B cell (primary cell): ENCODE measurements around the gene BCL10. TPM values are rescaled to one million over a fixed set of nuclear protein-coding genes. Genes with fewer than 3 reads are reported as not detected.
A peak's percentile ranks its signal among the peaks of the same experiment; 100 is the strongest.

ENCODE experiments used
- ATAC-seq: fragments of 200-7000 bp; cut with Tn5 transposase; one replicate; pipeline ENCODE4 v1.10.0; 2021; ENCODE audit warnings: low read depth, mild to moderate bottlenecking, moderate number of reproducible peaks, moderate library complexity
- CTCF ChIA-PET: fragments of 350-600 bp; sonication (Branson Sonifier 250); formaldehyde crosslinking; loops from one replicate; lab custom pipeline; 2021; ENCODE audit warnings: antibody characterized with exemption, inconsistent platforms; lab: Charles Lee
- POLR2A ChIA-PET: fragments of 350-600 bp; sonication (Branson Sonifier 250); formaldehyde crosslinking; loops from one replicate; lab custom pipeline; 2021; ENCODE audit warnings: antibody characterized with exemption; lab: Charles Lee
- DNase-seq: peaks from one replicate; pipeline ENCODE4 v3.0.0; 2013
- H2AFZ ChIP-seq: 2 replicates; pipeline ENCODE4 v1.6.1; 2012; ENCODE audit warnings: mild to moderate bottlenecking, low read depth, low read length; ENCODE audit not compliant: insufficient read depth, poor library complexity, severe bottlenecking
- H3K27ac ChIP-seq, 2 donors: 1 replicate in 1 of 2; 2 replicates in 1 of 2; pipeline ENCODE4 v1.5.1; 2012 to 2013; ENCODE audit warnings: low read length in 2 of 2, mild to moderate bottlenecking in 2 of 2, moderate library complexity in 1 of 2
- H3K27me3 ChIP-seq, 4 experiments: fragments of 200-600 bp in 1 of 4; sonication (generic) in 1 of 4; replicated peaks in 1 of 4; 1 replicate in 2 of 4; 2 replicates in 2 of 4; pipeline versions ENCODE4 v1.6.1 to v1.7.0; 2013 to 2016; ENCODE audit warnings: low read length in 3 of 4, mild to moderate bottlenecking in 2 of 4, mixed read lengths in 1 of 4, moderate library complexity in 1 of 4; ENCODE audit not compliant: insufficient read depth in 4 of 4, control insufficient read depth in 3 of 4; ENCODE audit errors: control extremely low read depth in 1 of 4
- H3K36me3 ChIP-seq, 2 experiments: replicated peaks in 1 of 2; 1 replicate in 1 of 2; 2 replicates in 1 of 2; pipeline versions ENCODE4 v1.6.1 to v1.7.1; 2013; ENCODE audit warnings: low read length in 1 of 2; ENCODE audit not compliant: insufficient read depth in 2 of 2, control insufficient read depth in 1 of 2; ENCODE audit errors: control extremely low read depth in 1 of 2, extremely low read depth in 1 of 2
- H3K4me1 ChIP-seq, 2 donors: fragments of 200-600 bp in 1 of 2; sonication (generic) in 1 of 2; 1 replicate in 1 of 2; 2 replicates in 1 of 2; pipeline versions ENCODE4 v1.5.1 to v1.6.1; 2013 to 2017; ENCODE audit warnings: low read length in 2 of 2; ENCODE audit not compliant: control insufficient read depth in 2 of 2, insufficient read depth in 2 of 2
- H3K4me2 ChIP-seq: replicated peaks from 2 replicates; pipeline ENCODE3; 2012; ENCODE audit warnings: mild to moderate bottlenecking, low read depth, low read length; ENCODE audit not compliant: poor library complexity, severe bottlenecking
- H3K4me3 ChIP-seq, 5 experiments: fragments of 200-600 bp in 1 of 5; sonication (generic) in 1 of 5; 1 replicate in 3 of 5; 2 replicates in 2 of 5; pipeline versions ENCODE4 v1.5.1 to v1.7.0; 2011 to 2016; ENCODE audit warnings: low read length in 4 of 5, mild to moderate bottlenecking in 4 of 5, low read depth in 2 of 5, control low read depth in 1 of 5, moderate library complexity in 1 of 5; ENCODE audit not compliant: insufficient read depth in 1 of 5; ENCODE audit errors: control extremely low read depth in 1 of 5, extremely low read depth in 1 of 5
- H3K79me2 ChIP-seq: fragments of 200-600 bp; sonication (generic); one replicate; pipeline ENCODE4 v1.6.0; 2016; ENCODE audit warnings: low read length; ENCODE audit not compliant: control insufficient read depth, insufficient read depth
- H3K9ac ChIP-seq: fragments of 200-600 bp; sonication (generic); 2 replicates; pipeline ENCODE4 v1.6.1; 2017; ENCODE audit warnings: mild to moderate bottlenecking, low read length, moderate library complexity
- H3K9me3 ChIP-seq, 3 donors: one replicate each; pipeline versions ENCODE4 v1.6.1 to v1.7.1; 2013; ENCODE audit warnings: low read length in 2 of 3; ENCODE audit not compliant: control insufficient read depth in 2 of 3, insufficient read depth in 1 of 3; ENCODE audit errors: control extremely low read depth in 1 of 3
- H4K20me1 ChIP-seq: 2 replicates; pipeline ENCODE4 v1.6.0; 2012; ENCODE audit warnings: mild to moderate bottlenecking, low read length; ENCODE audit not compliant: insufficient read depth, control insufficient read depth, poor library complexity, severe bottlenecking
- H3K27ac Mint-ChIP-seq: one replicate; pipeline ENCODE4 v1.8.0; 2021; ENCODE audit warnings: mixed read lengths
- H3K27me3 Mint-ChIP-seq: one replicate; pipeline ENCODE4 v1.8.0; 2021; ENCODE audit warnings: mixed read lengths
- H3K4me1 Mint-ChIP-seq: one replicate; pipeline ENCODE4 v1.8.0; 2021; ENCODE audit warnings: mixed read lengths
- H3K4me3 Mint-ChIP-seq: one replicate; pipeline ENCODE4 v1.8.0; 2021; ENCODE audit warnings: mixed read lengths
- H3K9me3 Mint-ChIP-seq: one replicate; pipeline ENCODE4 v1.8.0; 2022; ENCODE audit warnings: mixed read lengths; ENCODE audit not compliant: insufficient read depth
- CTCF ChIP-seq: fragments of 200-600 bp; IDR thresholded peaks from one replicate; pipeline ENCODE4 v1.8.0; 2022; ENCODE audit warnings: antibody characterized with exemption, mild to moderate bottlenecking
- EZH2 ChIP-seq: IDR thresholded peaks from 2 replicates; pipeline ENCODE4 v1.6.1; 2012; ENCODE audit warnings: borderline replicate concordance, low read depth, mild to moderate bottlenecking, moderate library complexity, low read length; ENCODE audit not compliant: insufficient read depth, poor library complexity, severe bottlenecking
- WGBS: methylation state at CpG from one replicate; pipeline ENCODE4 v1.1.5; 2013; ENCODE audit warnings: missing lambda C conversion rate; ENCODE audit not compliant: insufficient coverage; 5-methylcytosine and 5-hydroxymethylcytosine counted together
- intact Hi-C: fragments of 100-400 bp; cut with micrococcal nuclease; formaldehyde crosslinking; loops from one replicate; pipeline ENCODE4 v1.10.0; 2022
- polyA plus RNA-seq: library from polyadenylated mRNA; depleted of rRNA; stranded (reverse); fragments of >200 nt; gene quantifications from 2 replicates; pipeline ENCODE4 v1.2.3, GENCODE V29; 2012
- total RNA-seq, 2 donors: library from RNA; stranded (reverse); fragments of 120-200 nt in 1 of 2; gene quantifications; 1 replicate in 1 of 2; 2 replicates in 1 of 2; pipeline versions ENCODE4 v1.2.3 to v1.2.4, GENCODE V29; 2013 to 2022

The BCL10 gene
- total and polyA plus RNA-seq, 2 donors (not counting 1 experiment from before 2014, with no cell fraction given) = 26.2 to 60.5 TPM

GRCh38 chr1:85290826-85291225 lies 14.4 kb upstream of the BCL10 start:
- no peak overlapping the region for H3K4me3 Mint-ChIP-seq
- Histone ChIP-seq H3K27ac (peak overlapping the region in 1 of 2 donors; percentile 77), H3K4me2 (peak overlapping the region; percentile 50), H3K79me2 (peaks cover 6% of the 10 kb centered on the region), H3K36me3 (no peaks in the 10 kb centered on the region), H3K4me3 (no peak overlapping the region), H2AFZ (no peak overlapping the region), H4K20me1 (no peaks in the 10 kb centered on the region), H3K27me3 (no peaks in the 10 kb centered on the region), H3K4me1 (peaks cover 25 to 49% of the 10 kb centered on the region in 2 donors), H3K9me3 (no peaks in the 10 kb centered on the region), H3K9ac (no peak overlapping the region)
- POLR2A ChIA-PET = no interaction called here
- intact Hi-C loops = no loop called here
- WGBS = no CpG with 5 or more reads among the region's 2 CpGs
- no peak for ATAC-seq
- TF ChIP-seq EZH2 = no peak
- no peak for TF ChIP-seq CTCF
- no peak overlapping the region for H3K27ac Mint-ChIP-seq
- H3K9me3 Mint-ChIP-seq = no peaks in the 10 kb centered on the region
- peaks cover 21% of the 10 kb centered on the region for H3K4me1 Mint-ChIP-seq
- no peak for DNase-seq
- no peaks in the 10 kb centered on the region for H3K27me3 Mint-ChIP-seq
- CTCF ChIA-PET = interaction anchor here (1.2 to 1.3 kb wide), 2 partner anchors 17 to 31 kb away, joined by 4 to 5 read pairs; partner anchors contain the start of gene C1orf52

GRCh38 chr1:85289848-85290335 lies 13.5 kb upstream of the BCL10 start:
- Histone ChIP-seq H2AFZ (peak overlapping the region; percentile 55), H3K9ac (peak overlapping the region; percentile 7), H3K4me1 (peaks cover 25 to 49% of the 10 kb centered on the region in 2 donors), H4K20me1 (no peaks in the 10 kb centered on the region), H3K4me3 (peak overlapping the region in 3 of 5 experiments; percentile 0 to 31 (median 15)), H3K79me2 (peaks cover 6% of the 10 kb centered on the region), H3K4me2 (peak overlapping the region; percentile 50), H3K9me3 (no peaks in the 10 kb centered on the region), H3K27ac (peak overlapping the region; percentile 27 to 77), H3K27me3 (no peaks in the 10 kb centered on the region), H3K36me3 (no peaks in the 10 kb centered on the region)
- Mint-ChIP-seq H3K27ac (peak overlapping the region; percentile 78), H3K27me3 (no peaks in the 10 kb centered on the region), H3K9me3 (no peaks in the 10 kb centered on the region), H3K4me1 (peaks cover 21% of the 10 kb centered on the region), H3K4me3 (peak overlapping the region; percentile 21)
- DNase-seq = peak; percentile 49
- 60% methylated on average over 1 of the region's 4 CpGs for WGBS
- ChIA-PET CTCF (interaction anchor here (0.6 to 1.3 kb wide), 3 partner anchors 18 to 33 kb away, joined by 3 to 5 read pairs (median 5); no protein-coding TSS in a partner anchor), POLR2A (no interaction called here)
- intact Hi-C loops = no loop called here
- peak; percentile 43 for ATAC-seq
- TF ChIP-seq EZH2 (no peak), CTCF (no peak)
